ENCODE measurements around the gene HPCAL1.

Gene HPCAL1

GRCh38 chr2:10406016-10406415 lies 103.3 kb downstream of the HPCAL1 start:
- no peaks in the 10 kb centered on the region for H3K36me3 ChIP-seq (ENCODE audit: control insufficient read depth, low read length)
- no peaks in the 10 kb centered on the region; the same call in 1 of the 2 replicates for H4K20me1 ChIP-seq (ENCODE audit: control insufficient read depth, insufficient read depth, low read depth, low read length)
- H3F3A ChIP-seq (ENCODE audit: control insufficient read depth, insufficient read depth): peaks cover 10% of the 10 kb centered on the region
- no peaks in the 10 kb centered on the region for H3K9me3 ChIP-seq (ENCODE audit: control insufficient read depth, insufficient read depth, low read length)
- H3K4me2 ChIP-seq (ENCODE audit: low read length): no peak overlapping the region
- H3K27me3 ChIP-seq (ENCODE audit: control insufficient read depth, low read length): no peaks in the 10 kb centered on the region
- H3K79me2 ChIP-seq (ENCODE audit: control insufficient read depth, low read length): no peaks in the 10 kb centered on the region
- TF ChIP-seq CTCF (IDR thresholded peaks at IDR 0.05; ENCODE audit: low read depth, low read length, poor library complexity, severe bottlenecking) (no peak), EZH2phosphoT487 (IDR thresholded peaks at IDR 0.05; ENCODE audit: borderline replicate concordance, low read length) (no peak)
- H3K27ac ChIP-seq (ENCODE audit: low read depth, low read length): no peak overlapping the region
- peaks cover 43% of the 10 kb centered on the region for H3K4me1 ChIP-seq (ENCODE audit: control insufficient read depth, low read length)
- no peaks in the 10 kb centered on the region for H3K9me2 ChIP-seq (replicated peaks; ENCODE audit: control insufficient read depth, low read length)
- H3K4me3 ChIP-seq (ENCODE audit: low read length): no peak overlapping the region

- Histone ChIP-seq H3K4me2 (ENCODE audit: low read length) (no peak overlapping the region), H3F3A (ENCODE audit: control insufficient read depth, insufficient read depth) (peaks cover 10% of the 10 kb centered on the region), H3K4me1 (ENCODE audit: control insufficient read depth, low read length) (peaks cover 46% of the 10 kb centered on the region), H3K4me3 (ENCODE audit: low read length) (no peak overlapping the region), H3K36me3 (ENCODE audit: control insufficient read depth, low read length) (no peaks in the 10 kb centered on the region), H4K20me1 (ENCODE audit: control insufficient read depth, insufficient read depth, low read depth, low read length) (no peaks in the 10 kb centered on the region; the same call in 1 of the 2 replicates), H3K27ac (ENCODE audit: low read depth, low read length) (no peak overlapping the region), H3K9me2 (replicated peaks; ENCODE audit: control insufficient read depth, low read length) (no peaks in the 10 kb centered on the region), H3K27me3 (ENCODE audit: control insufficient read depth, low read length) (no peaks in the 10 kb centered on the region), H3K9me3 (ENCODE audit: control insufficient read depth, insufficient read depth, low read length) (no peaks in the 10 kb centered on the region), H3K79me2 (ENCODE audit: control insufficient read depth, low read length) (no peaks in the 10 kb centered on the region)
- TF ChIP-seq CTCF (IDR thresholded peaks at IDR 0.05; ENCODE audit: low read depth, low read length, poor library complexity, severe bottlenecking) (no peak), EZH2phosphoT487 (IDR thresholded peaks at IDR 0.05; ENCODE audit: borderline replicate concordance, low read length) (no peak)
Measured at GRCh38 chr2:10406491-10407188, 103.9 kb downstream of the HPCAL1 start.

- H3K9me2 ChIP-seq (replicated peaks; ENCODE audit: control insufficient read depth, low read length): no peaks in the 10 kb centered on the region
- H3K27me3 ChIP-seq (ENCODE audit: control insufficient read depth, low read length): no peaks in the 10 kb centered on the region
- no peaks in the 10 kb centered on the region; the same call in 1 of the 2 replicates for H4K20me1 ChIP-seq (ENCODE audit: control insufficient read depth, insufficient read depth, low read depth, low read length)
- H3K4me2 ChIP-seq (ENCODE audit: low read length): peak overlapping the region; percentile 80
- no peak overlapping the region for H3K4me3 ChIP-seq (ENCODE audit: low read length)
- H3K79me2 ChIP-seq (ENCODE audit: control insufficient read depth, low read length): no peaks in the 10 kb centered on the region
- H3K27ac ChIP-seq (ENCODE audit: low read depth, low read length): no peak overlapping the region
- H3K9me3 ChIP-seq (ENCODE audit: control insufficient read depth, insufficient read depth, low read length): 0 out of 2 replicates have a peak, but pooled peaks cover 2% of the 10 kb centered on the region
- H3K36me3 ChIP-seq (ENCODE audit: control insufficient read depth, low read length): peaks cover 4% of the 10 kb centered on the region; the same call in 1 of the 2 replicates
- peaks cover 10% of the 10 kb centered on the region for H3F3A ChIP-seq (ENCODE audit: control insufficient read depth, insufficient read depth)
- H3K4me1 ChIP-seq (ENCODE audit: control insufficient read depth, low read length): peaks cover 54% of the 10 kb centered on the region
- no peak for TF ChIP-seq CTCF (IDR thresholded peaks at IDR 0.05; ENCODE audit: low read depth, low read length, poor library complexity, severe bottlenecking)
- no peak for TF ChIP-seq EZH2phosphoT487 (IDR thresholded peaks at IDR 0.05; ENCODE audit: borderline replicate concordance, low read length)
Measured at GRCh38 chr2:10407432-10407831, 104.7 kb downstream of the HPCAL1 start.
